ENCODE results near the gene KRT27. TPM values are rescaled to one million over a fixed set of nuclear protein-coding genes. Genes with fewer than 3 reads are reported as not detected.

The KRT27 gene
- total RNA-seq, 4 donors from 2014 or later: not detected

DNA sequence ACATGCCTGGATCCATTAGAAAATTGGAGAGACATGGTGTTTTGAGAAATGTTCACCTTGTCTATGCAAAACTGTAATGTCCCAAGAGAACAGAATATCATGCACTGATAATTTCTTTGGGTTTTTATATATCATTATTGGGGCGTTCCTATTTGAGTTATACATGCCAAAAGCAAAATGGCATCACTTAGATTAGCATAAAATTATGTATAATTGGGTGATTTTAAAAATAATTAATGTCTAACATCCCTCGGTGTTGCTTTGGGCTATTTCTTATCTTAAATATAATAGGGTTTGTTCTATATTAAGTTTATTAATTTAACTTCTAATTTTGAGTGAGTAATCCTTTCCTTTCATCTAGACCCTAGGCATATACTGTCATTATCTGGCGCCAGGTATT lies 17.5 kb upstream of the KRT27 start, which contains the start of gene KRT28:
KRT28 (minus strand) TSS at position 101 of the 400 bp plus-strand sequence; CDS start at position 35, 66 bp downstream.
- no peaks in the 10 kb centered on the region for H3K36me3 ChIP-seq
- H3K4me3 ChIP-seq: no peak within 1 kb of the TSS
- H3K27me3 ChIP-seq: no peaks in the 10 kb centered on the region
- no peak for DNase-seq
- no peak within 1 kb of the TSS for H3K27ac ChIP-seq
- no peak for TF ChIP-seq POLR2A (IDR thresholded peaks at IDR 0.05)
- TF ChIP-seq CTCF (IDR thresholded peaks at IDR 0.05): no peak
- peaks cover 0 to 4% of the 10 kb centered on the region in 2 donors for H3K4me1 ChIP-seq
- H3K9me3 ChIP-seq: no peaks in the 10 kb centered on the region
- intact Hi-C loops (cut with DNase I; ENCODE audit: low total_unique reads): loop anchor here (10.0 kb wide), 1 partner anchor 865 kb away; no protein-coding TSS in a partner anchor

- TF ChIP-seq CTCF (IDR thresholded peaks at IDR 0.05): no peak
- no peak for TF ChIP-seq POLR2A (IDR thresholded peaks at IDR 0.05)
- Histone ChIP-seq H3K36me3 (no peaks in the 10 kb centered on the region), H3K4me1 (no peaks in the 10 kb centered on the region), H3K4me3 (no peak overlapping the region), H3K27ac (no peak overlapping the region), H3K27me3 (no peaks in the 10 kb centered on the region), H3K9me3 (no peaks in the 10 kb centered on the region)
- intact Hi-C loops (cut with DNase I; ENCODE audit: low total_unique reads): no loop called here
- DNase-seq: no peak
Observed at GRCh38 chr17:40796846-40797245, 14.5 kb upstream of the KRT27 start.

GRCh38 chr17:40795019-40795667 lies 12.8 kb upstream of the KRT27 start:
- Histone ChIP-seq H3K36me3 (no peaks in the 10 kb centered on the region), H3K4me1 (no peaks in the 10 kb centered on the region), H3K9me3 (no peaks in the 10 kb centered on the region), H3K27me3 (no peaks in the 10 kb centered on the region), H3K27ac (no peak overlapping the region), H3K4me3 (no peak overlapping the region)
- TF ChIP-seq POLR2A (IDR thresholded peaks at IDR 0.05): no peak
- TF ChIP-seq CTCF (IDR thresholded peaks at IDR 0.05): no peak
- intact Hi-C loops (cut with DNase I; ENCODE audit: low total_unique reads): no loop called here
- DNase-seq: no peak

DNA sequence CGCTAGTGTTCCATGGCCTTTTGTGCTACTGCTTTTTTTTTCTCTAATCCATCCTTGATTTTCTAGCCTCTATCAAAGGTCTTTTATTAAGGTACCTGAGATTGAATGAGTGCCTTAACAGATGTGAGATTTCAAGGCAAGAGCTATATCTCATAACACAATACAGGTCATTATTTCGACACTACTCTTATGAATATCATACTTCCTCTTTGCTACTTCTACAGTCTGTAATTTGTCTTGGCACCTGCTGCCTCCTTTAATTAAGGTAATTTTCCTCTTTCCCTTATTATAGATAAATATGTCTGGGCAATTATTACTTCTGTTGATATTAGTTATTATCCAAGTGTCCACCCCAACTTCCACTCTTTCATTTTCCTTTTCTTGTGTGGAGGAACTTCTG lies 12.1 kb upstream of the KRT27 start:
- intact Hi-C loops (cut with DNase I; ENCODE audit: low total_unique reads): loop anchor here (5.0 kb wide), 1 partner anchor 177 kb away; no protein-coding TSS in a partner anchor
- TF ChIP-seq POLR2A (IDR thresholded peaks at IDR 0.05) (no peak), CTCF (IDR thresholded peaks at IDR 0.05) (no peak)
- no peak for DNase-seq
- Histone ChIP-seq H3K36me3 (no peaks in the 10 kb centered on the region), H3K9me3 (no peaks in the 10 kb centered on the region), H3K4me1 (no peaks in the 10 kb centered on the region), H3K27ac (no peak overlapping the region), H3K4me3 (no peak overlapping the region), H3K27me3 (no peaks in the 10 kb centered on the region)

DNA sequence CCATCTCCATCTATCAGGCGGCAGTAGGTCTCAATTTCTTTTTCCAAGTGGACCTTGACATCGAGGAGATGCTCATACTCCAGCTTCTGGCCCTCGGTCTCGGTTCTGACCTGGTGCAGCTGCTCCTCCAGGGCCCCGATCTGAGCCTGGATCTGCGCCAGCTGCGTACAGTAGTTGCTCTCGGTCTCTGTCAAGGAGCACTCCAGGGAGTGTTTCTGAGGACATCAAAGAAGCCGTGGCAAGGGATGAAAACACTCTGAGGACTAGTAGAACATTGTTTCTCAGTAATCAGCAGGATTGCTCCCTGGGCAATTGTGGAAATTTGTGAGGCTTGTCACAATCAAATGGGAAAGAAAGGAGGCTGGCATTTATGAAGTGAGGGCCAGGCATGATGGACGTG lies 11.5 kb upstream of the KRT27 start:
- TF ChIP-seq POLR2A (IDR thresholded peaks at IDR 0.05) (no peak), CTCF (IDR thresholded peaks at IDR 0.05) (no peak)
- Histone ChIP-seq H3K27me3 (no peaks in the 10 kb centered on the region), H3K4me3 (no peak overlapping the region), H3K27ac (no peak overlapping the region), H3K36me3 (no peaks in the 10 kb centered on the region), H3K4me1 (no peaks in the 10 kb centered on the region), H3K9me3 (no peaks in the 10 kb centered on the region)
- intact Hi-C loops (cut with DNase I; ENCODE audit: low total_unique reads): loop anchor here (5.0 kb wide), 1 partner anchor 177 kb away; no protein-coding TSS in a partner anchor
- DNase-seq: no peak
